Testis (tissue), 3 donors: ENCODE data around the gene SLC7A7. TPM values are rescaled to one million over a fixed set of nuclear protein-coding genes. Genes with fewer than 3 reads are reported as not detected.
"Not testable (repeated sequence)": the region's sequence is repeated elsewhere in the genome, so short reads cannot be mapped to it uniquely, and the experiment has no call there.

Experiments used
- DNase-seq: peaks from one replicate; pipeline ENCODE4 v3.0.0-alpha.2; 2019
- H3K27ac ChIP-seq, 2 donors: fragments of 200-600 bp; sonication (generic); one replicate each; pipeline ENCODE4 v1.5.1; 2019
- H3K27me3 ChIP-seq: fragments of 200-600 bp; sonication (generic); one replicate; pipeline ENCODE4 v1.5.1; 2019
- H3K36me3 ChIP-seq: fragments of 200-600 bp; sonication (generic); one replicate; pipeline ENCODE4 v1.5.1; 2017; ENCODE audit warnings: low read depth; ENCODE audit errors: missing control alignments
- H3K4me1 ChIP-seq: fragments of 200-600 bp; sonication (generic); one replicate; pipeline ENCODE4 v1.5.1; 2019
- H3K4me3 ChIP-seq, 2 donors: fragments of 200-600 bp; sonication (generic); one replicate each; pipeline ENCODE4 v1.5.1; 2017 to 2019
- H3K9me3 ChIP-seq: fragments of 200-600 bp; sonication (generic); one replicate; pipeline ENCODE4 v1.5.1; 2017
- CTCF ChIP-seq, 3 experiments: fragments of 450-650 bp in 2 of 3; fragments of 200-600 bp in 1 of 3; sonication (generic) in 1 of 3; IDR thresholded peaks; one replicate each; pipeline ENCODE4 v1.5.1; 2016 to 2019; ENCODE audit warnings: antibody characterized with exemption in 3 of 3, mild to moderate bottlenecking in 2 of 3, moderate library complexity in 1 of 3
- POLR2A ChIP-seq: fragments of 450-650 bp; IDR thresholded peaks from one replicate; pipeline ENCODE4 v1.6.1; 2017; ENCODE audit warnings: antibody characterized with exemption, mild to moderate bottlenecking, moderate library complexity
- WGBS, 2 donors: methylation state at CpG; one replicate each; pipeline ENCODE4 v1.1.5; 2018; 5-methylcytosine and 5-hydroxymethylcytosine counted together
- intact Hi-C: fragments of 100-400 bp; cut with DNase I; formaldehyde crosslinking; loops from one replicate; pipeline ENCODE4 v1.15.1; 2023; ENCODE audit warnings: low total_unique reads
- polyA plus RNA-seq: library from polyadenylated mRNA; stranded (reverse); fragments of 350-450 nt; fragmentation: Illumina TruSeq; extraction: RNeasy Lipid Tissue Mini Kit (QIAGEN cat#74804); gene quantifications from one replicate; pipeline ENCODE4 v1.2.3, GENCODE V29; 2014; ENCODE audit warnings: low read depth, low replicate concordance; ENCODE audit not compliant: insufficient read depth
- total RNA-seq, 2 donors: library from RNA; depleted of rRNA; stranded (reverse); fragments of >200 nt; gene quantifications; one replicate each; pipeline ENCODE4 v1.2.3, GENCODE V29; 2016

The SLC7A7 gene
- total and polyA plus RNA-seq, 3 donors from 2014 or later, result 22.2 to 77.1 (median 34.7) TPM

GRCh38 chr14:22740020-22740419 lies 75.2 kb downstream of the SLC7A7 start:
- DNase-seq, result no peak
- H3K27me3 ChIP-seq, result no peaks in the 10 kb centered on the region
- TF ChIP-seq POLR2A (no peak), CTCF (IDR thresholded peaks at IDR 0.05) (no peak)
- H3K4me1 ChIP-seq, result no peaks in the 10 kb centered on the region
- no peaks in the 10 kb centered on the region for H3K9me3 ChIP-seq
- H3K36me3 ChIP-seq, result no peaks in the 10 kb centered on the region
- no peak overlapping the region for H3K4me3 ChIP-seq
- WGBS, 2 donors, result 79% methylated on average over 3 of the region's 3 CpGs
- intact Hi-C loops, result no loop called here
- no peak overlapping the region for H3K27ac ChIP-seq

GRCh38 chr14:22739423-22739822 lies 75.8 kb downstream of the SLC7A7 start:
- Histone ChIP-seq H3K4me3 (no peak overlapping the region), H3K9me3 (no peaks in the 10 kb centered on the region), H3K27ac (no peak overlapping the region), H3K4me1 (no peaks in the 10 kb centered on the region), H3K27me3 (no peaks in the 10 kb centered on the region), H3K36me3 (no peaks in the 10 kb centered on the region)
- no peak for DNase-seq
- TF ChIP-seq CTCF (IDR thresholded peaks at IDR 0.05) (no peak), POLR2A (no peak)
- WGBS, 2 donors, result 62 to 67% methylated on average over 1 of the region's 1 CpG
- intact Hi-C loops, result no loop called here

GRCh38 chr14:22737052-22737451 lies 78.2 kb downstream of the SLC7A7 start:
- Histone ChIP-seq H3K36me3 (no peaks in the 10 kb centered on the region), H3K27me3 (no peaks in the 10 kb centered on the region), H3K27ac (no peak overlapping the region), H3K4me3 (no peak overlapping the region), H3K4me1 (no peaks in the 10 kb centered on the region), H3K9me3 (no peaks in the 10 kb centered on the region)
- no peak for DNase-seq
- intact Hi-C loops, result no loop called here
- WGBS, 2 donors, result 93 to 97% methylated on average over 1 of the region's 1 CpG
- TF ChIP-seq POLR2A (no peak), CTCF (IDR thresholded peaks at IDR 0.05) (no peak)

- 66 to 80% methylated on average over 13 to 14 of the region's 14 CpGs for WGBS, 2 donors
- H3K27me3 ChIP-seq, H3K4me3 ChIP-seq, H3K36me3 ChIP-seq, H3K4me1 ChIP-seq, H3K9me3 ChIP-seq, H3K27ac ChIP-seq, intact Hi-C loops, DNase-seq: not testable (repeated sequence)
Measured at GRCh38 chr14:22736384-22736783, 78.9 kb downstream of the SLC7A7 start.

GRCh38 chr14:22735096-22735495 lies 80.1 kb downstream of the SLC7A7 start:
- H3K4me3 ChIP-seq, result no peak overlapping the region
- H3K36me3 ChIP-seq, result no peaks in the 10 kb centered on the region
- H3K27me3 ChIP-seq, result no peaks in the 10 kb centered on the region
- WGBS, 2 donors, result 68 to 79% methylated on average over 2 of the region's 2 CpGs
- no peak overlapping the region for H3K27ac ChIP-seq
- intact Hi-C loops, result no loop called here
- no peak for DNase-seq
- H3K9me3 ChIP-seq, result no peaks in the 10 kb centered on the region
- H3K4me1 ChIP-seq, result no peaks in the 10 kb centered on the region
- no peak for TF ChIP-seq POLR2A
- TF ChIP-seq CTCF (IDR thresholded peaks at IDR 0.05), result no peak
